GM12864 (cell line): Measurements from ENCODE around the gene S100A8.

Experiments used
- DNase-seq: peaks from one replicate; pipeline ENCODE4 v3.0.0-alpha.2; 2011; ENCODE audit warnings: low read depth
- H3K4me3 ChIP-seq: 2 replicates; pipeline ENCODE4 v1.5.1; 2011; ENCODE audit warnings: mild to moderate bottlenecking, low read depth, low read length, control low read depth
- CTCF ChIP-seq: IDR thresholded peaks from 2 replicates; pipeline ENCODE4 v1.5.1; 2011; ENCODE audit warnings: low read depth, mild to moderate bottlenecking, moderate library complexity, low read length, control low read depth, inconsistent platforms; ENCODE audit errors: missing control alignments

S100A8 gene

GRCh38 chr1:153346077-153346723 is 44.7 kb downstream of the S100A8 start:
- H3K4me3 ChIP-seq: no peak overlapping the region
- no peak for DNase-seq
- no peak for TF ChIP-seq CTCF

- no peak for DNase-seq
- no peak overlapping the region for H3K4me3 ChIP-seq
- no peak for TF ChIP-seq CTCF
Observed at GRCh38 chr1:153345187-153346076, 45.4 kb downstream of the S100A8 start.

- TF ChIP-seq CTCF: no peak
- DNase-seq: no peak
- H3K4me3 ChIP-seq: no peak overlapping the region
Observed at GRCh38 chr1:153344718-153345025, 46.2 kb downstream of the S100A8 start.

GRCh38 chr1:153343811-153344717 is 46.8 kb downstream of the S100A8 start:
- H3K4me3 ChIP-seq: no peak overlapping the region
- DNase-seq: no peak
- TF ChIP-seq CTCF: no peak

- no peak for DNase-seq
- TF ChIP-seq CTCF: no peak
- no peak overlapping the region for H3K4me3 ChIP-seq
Observed at GRCh38 chr1:153343040-153343681, 47.7 kb downstream of the S100A8 start.

GRCh38 chr1:153342178-153342577 is 48.7 kb downstream of the S100A8 start:
- TF ChIP-seq CTCF: no peak
- H3K4me3 ChIP-seq: no peak overlapping the region
- DNase-seq: no peak
